ENCODE measurements around the gene S1PR1. TPM values are rescaled to one million over a fixed set of nuclear protein-coding genes. Genes with fewer than 3 reads are reported as not detected.

The S1PR1 gene
- total and polyA plus RNA-seq, 2 of the 13 experiments (the other 11 are each of a cell fraction or from before 2014, with no cell fraction given) = not detected

GRCh38 chr1:101280942-101281654 is 44.3 kb downstream of the S1PR1 start:
- no peak for TF ChIP-seq HHEX (CRISPR knock-in tag; IDR thresholded peaks at IDR 0.05)
- no peak for TF ChIP-seq NFIC (IDR thresholded peaks at IDR 0.05; ENCODE audit: low read length)
- no peak for TF ChIP-seq ZNF557 (CRISPR knock-in tag; IDR thresholded peaks at IDR 0.05)
- TF ChIP-seq TOE1 (CRISPR knock-in tag; IDR thresholded peaks at IDR 0.05) = no peak
- no peak for TF ChIP-seq IRX3 (CRISPR knock-in tag; IDR thresholded peaks at IDR 0.05; ENCODE audit: borderline replicate concordance, low read depth)
- no peak for TF ChIP-seq DPF2 (CRISPR knock-in tag; IDR thresholded peaks at IDR 0.05; ENCODE audit: borderline replicate concordance, low read depth)
- peak; percentile 17 to 60; a peak in 2 of 4 replicates for TF ChIP-seq MAFK (conservative IDR thresholded peaks at IDR 0.05 in 1 of 2, IDR thresholded peaks at IDR 0.05 in 1 of 2; ENCODE audit: low read length in 2 of 2)
- no peak for TF ChIP-seq FOXC1 (CRISPR knock-in tag; IDR thresholded peaks at IDR 0.05; ENCODE audit: borderline replicate concordance)
- TF ChIP-seq NFATC3 (CRISPR knock-in tag; IDR thresholded peaks at IDR 0.05) = no peak
- TF ChIP-seq ZNF550 (CRISPR knock-in tag; IDR thresholded peaks at IDR 0.05; ENCODE audit: borderline replicate concordance) = no peak
- 0 out of 2 replicates have a peak, but pooled peaks have one; percentile 28 for TF ChIP-seq MAFF (IDR thresholded peaks at IDR 0.05; ENCODE audit: low read depth, low read length)
- TF ChIP-seq ATM (IDR thresholded peaks at IDR 0.05; ENCODE audit: borderline replicate concordance) = no peak
- TF ChIP-seq RARG (CRISPR knock-in tag; IDR thresholded peaks at IDR 0.05; ENCODE audit: low read depth) = no peak
- no peak for TF ChIP-seq ZBED4 (CRISPR knock-in tag; IDR thresholded peaks at IDR 0.05; ENCODE audit: borderline replicate concordance)
- TF ChIP-seq ZFP1 (CRISPR knock-in tag; IDR thresholded peaks at IDR 0.05) = no peak

More at GRCh38 chr1:101280942-101281654, 44.3 kb downstream of the S1PR1 start:
- intact Hi-C loops (cut with micrococcal nuclease; ENCODE audit: unreplicated experiment) = no loop called here
- Histone ChIP-seq H3K9ac (ENCODE audit: insufficient read depth, low read depth, low read length) (no peak overlapping the region), H3K4me1 (ENCODE audit: insufficient read depth, low read length) (peaks cover 26% of the 10 kb centered on the region), H3K27ac (ENCODE audit: extremely low read length, insufficient read depth, low read length) (no peak overlapping the region), H4K20me1 (ENCODE audit: insufficient read depth, low read length) (no peaks in the 10 kb centered on the region), H3K9me3 (ENCODE audit: low read length) (no peaks in the 10 kb centered on the region), H3K27me3 (ENCODE audit: control insufficient read depth in 1 of 2, insufficient read depth in 2 of 2, low read length in 2 of 2) (no peaks in the 10 kb centered on the region; a peak in 1 of 5 replicates), H3K36me3 (replicated peaks in 1 of 2; ENCODE audit: control insufficient read depth in 1 of 2, insufficient read depth in 2 of 2, low read length in 2 of 2) (no peaks in the 10 kb centered on the region; a peak in 1 of 5 replicates), H3K79me2 (ENCODE audit: insufficient read depth, low read length) (no peaks in the 10 kb centered on the region), H3K4me3 (replicated peaks in 1 of 3; ENCODE audit: insufficient read depth in 1 of 3, low read depth in 2 of 3, low read length in 3 of 3) (no peak overlapping the region), H3K4me2 (ENCODE audit: low read depth, low read length) (no peak overlapping the region), H2AFZ (ENCODE audit: low read length) (no peak overlapping the region)
- FAIRE-seq (no peak), ATAC-seq (no peak), DNase-seq (ENCODE audit: low spot score) (no peak)
- 49% methylated on average over 4 of the region's 4 CpGs for WGBS (ENCODE audit: low lambda C conversion rate)
- ChIA-PET CTCF (ENCODE audit: low intra/inter-chr PET ratio, low total read pairs) (no interaction called here), POLR2A (no interaction called here)
- BruUV-seq (replicated peaks) = no TSS peak
- in situ Hi-C loops (cut with HindIII; ENCODE audit: extremely low pct_ligation_motif_present, low pct_unique_long_range_greater_than_20kb) = no loop called here
